ENCODE measurements around the gene UTP11. TPM values are rescaled to one million over a fixed set of nuclear protein-coding genes. Genes with fewer than 3 reads are reported as not detected.

UTP11 gene
- total RNA-seq, 1 donor from 2014 or later = 49.2 TPM

DNA sequence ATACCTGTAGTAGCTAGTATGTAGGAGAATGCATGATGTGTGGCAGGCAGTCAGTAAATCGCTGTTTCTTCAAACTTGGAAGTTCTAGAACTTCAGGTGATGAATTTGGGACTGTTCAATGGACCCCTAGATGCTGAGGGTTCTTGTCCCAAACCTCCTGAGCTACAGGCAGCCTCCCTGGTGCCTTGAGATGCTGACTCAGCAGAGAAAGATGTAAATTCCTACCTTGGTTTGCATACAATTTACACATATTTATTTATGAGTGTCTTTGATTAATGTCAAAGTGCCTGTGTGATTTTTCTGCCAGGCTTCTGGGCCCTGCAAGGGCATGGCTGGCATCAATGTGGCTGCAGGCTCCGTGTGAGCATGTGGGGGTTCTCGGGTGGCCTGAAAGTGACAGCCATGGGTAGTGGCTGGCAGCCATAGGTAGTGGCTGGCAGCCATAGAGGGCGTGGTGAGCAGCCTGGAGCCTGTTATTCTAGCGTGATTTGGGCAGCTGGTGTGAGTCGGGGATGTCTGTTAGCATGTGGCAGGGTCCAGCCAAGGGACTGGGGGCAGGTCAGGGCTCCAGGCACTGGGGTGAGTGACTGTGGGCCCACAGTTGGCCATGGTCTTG, 47.2 kb downstream of the UTP11 start:
- TF ChIP-seq, protein P1, sequence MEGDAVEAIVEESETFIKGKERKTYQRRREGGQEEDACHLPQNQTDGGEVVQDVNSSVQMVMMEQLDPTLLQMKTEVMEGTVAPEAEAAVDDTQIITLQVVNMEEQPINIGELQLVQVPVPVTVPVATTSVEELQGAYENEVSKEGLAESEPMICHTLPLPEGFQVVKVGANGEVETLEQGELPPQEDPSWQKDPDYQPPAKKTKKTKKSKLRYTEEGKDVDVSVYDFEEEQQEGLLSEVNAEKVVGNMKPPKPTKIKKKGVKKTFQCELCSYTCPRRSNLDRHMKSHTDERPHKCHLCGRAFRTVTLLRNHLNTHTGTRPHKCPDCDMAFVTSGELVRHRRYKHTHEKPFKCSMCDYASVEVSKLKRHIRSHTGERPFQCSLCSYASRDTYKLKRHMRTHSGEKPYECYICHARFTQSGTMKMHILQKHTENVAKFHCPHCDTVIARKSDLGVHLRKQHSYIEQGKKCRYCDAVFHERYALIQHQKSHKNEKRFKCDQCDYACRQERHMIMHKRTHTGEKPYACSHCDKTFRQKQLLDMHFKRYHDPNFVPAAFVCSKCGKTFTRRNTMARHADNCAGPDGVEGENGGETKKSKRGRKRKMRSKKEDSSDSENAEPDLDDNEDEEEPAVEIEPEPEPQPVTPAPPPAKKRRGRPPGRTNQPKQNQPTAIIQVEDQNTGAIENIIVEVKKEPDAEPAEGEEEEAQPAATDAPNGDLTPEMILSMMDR (conservative IDR thresholded peaks at IDR 0.05; ENCODE audit: low read depth, low read length) = no peak
- H3K4me3 ChIP-seq (ENCODE audit: low read depth, low read length) = no peak overlapping the region
- DNase-seq (ENCODE audit: low read depth) = no peak

DNA sequence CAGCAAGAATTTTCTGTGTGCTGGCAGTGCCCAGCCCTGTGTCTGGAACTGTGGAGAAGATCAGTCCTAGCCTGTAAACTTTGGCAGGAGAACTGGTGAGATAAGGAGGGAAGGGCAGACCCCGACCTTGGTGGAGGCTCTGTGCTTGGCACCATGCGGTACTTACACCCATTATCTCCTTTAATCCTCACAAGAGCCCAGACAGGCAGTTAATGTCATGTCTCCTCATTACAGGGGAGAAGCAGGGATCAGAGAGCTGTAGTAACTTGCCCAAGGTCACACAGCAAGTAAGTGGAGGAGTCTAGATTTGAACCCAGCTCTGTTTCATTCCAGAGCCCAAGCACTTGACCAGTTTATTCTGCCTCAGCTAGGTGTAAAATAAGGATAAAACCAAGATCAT, 48.0 kb downstream of the UTP11 start:
- H3K4me3 ChIP-seq (ENCODE audit: low read depth, low read length) = no peak overlapping the region
- TF ChIP-seq, protein P1 (conservative IDR thresholded peaks at IDR 0.05; ENCODE audit: low read depth, low read length) = no peak
- no peak for DNase-seq (ENCODE audit: low read depth)

DNA sequence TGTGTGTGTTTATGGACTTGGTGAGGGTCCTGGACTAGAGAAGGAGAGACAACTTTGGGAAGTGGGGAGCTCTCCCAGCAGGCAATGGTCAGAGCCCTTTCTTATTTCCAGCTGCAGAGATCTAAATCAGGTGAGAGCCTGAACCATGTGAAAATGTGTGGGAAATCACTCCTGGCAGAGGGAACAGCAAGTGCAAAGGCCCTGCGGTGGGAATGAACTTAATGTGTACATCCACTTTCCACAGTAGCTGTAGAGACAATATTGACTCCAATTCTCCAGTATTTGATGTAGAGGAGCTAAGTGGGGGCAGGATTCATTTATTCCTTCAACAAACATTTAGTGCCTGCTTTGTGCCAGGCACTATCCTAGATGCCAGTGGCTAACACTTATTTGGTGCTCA, 48.8 kb downstream of the UTP11 start:
- no peak overlapping the region for H3K4me3 ChIP-seq (ENCODE audit: low read depth, low read length)
- TF ChIP-seq, protein P1 (conservative IDR thresholded peaks at IDR 0.05; ENCODE audit: low read depth, low read length) = no peak
- DNase-seq (ENCODE audit: low read depth) = no peak

DNA sequence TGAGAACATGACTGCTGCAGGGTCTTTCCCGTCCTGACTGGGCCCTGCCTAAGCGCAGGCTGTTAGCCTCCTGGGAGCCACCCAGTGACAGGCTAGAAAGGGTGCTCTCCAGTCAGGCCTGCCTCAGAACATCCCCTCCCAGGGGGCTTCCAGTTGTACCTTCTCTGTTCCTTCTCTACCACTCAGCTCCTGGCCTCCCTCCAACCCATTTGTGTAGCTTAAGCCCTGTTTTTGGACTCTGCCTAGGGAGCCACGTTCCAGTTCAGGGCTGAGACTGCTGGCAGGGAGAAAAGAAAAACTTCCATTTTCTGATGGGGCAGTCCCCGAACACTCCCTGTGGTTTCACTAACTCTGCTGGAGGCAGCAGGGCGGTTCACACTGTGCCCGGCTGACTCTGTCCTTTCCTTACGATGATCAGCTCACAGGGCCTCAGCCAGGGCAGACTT, 49.4 kb downstream of the UTP11 start:
- no peak overlapping the region for H3K4me3 ChIP-seq (ENCODE audit: low read depth, low read length)
- DNase-seq (ENCODE audit: low read depth) = no peak
- TF ChIP-seq, protein P1 (conservative IDR thresholded peaks at IDR 0.05; ENCODE audit: low read depth, low read length) = no peak

DNA sequence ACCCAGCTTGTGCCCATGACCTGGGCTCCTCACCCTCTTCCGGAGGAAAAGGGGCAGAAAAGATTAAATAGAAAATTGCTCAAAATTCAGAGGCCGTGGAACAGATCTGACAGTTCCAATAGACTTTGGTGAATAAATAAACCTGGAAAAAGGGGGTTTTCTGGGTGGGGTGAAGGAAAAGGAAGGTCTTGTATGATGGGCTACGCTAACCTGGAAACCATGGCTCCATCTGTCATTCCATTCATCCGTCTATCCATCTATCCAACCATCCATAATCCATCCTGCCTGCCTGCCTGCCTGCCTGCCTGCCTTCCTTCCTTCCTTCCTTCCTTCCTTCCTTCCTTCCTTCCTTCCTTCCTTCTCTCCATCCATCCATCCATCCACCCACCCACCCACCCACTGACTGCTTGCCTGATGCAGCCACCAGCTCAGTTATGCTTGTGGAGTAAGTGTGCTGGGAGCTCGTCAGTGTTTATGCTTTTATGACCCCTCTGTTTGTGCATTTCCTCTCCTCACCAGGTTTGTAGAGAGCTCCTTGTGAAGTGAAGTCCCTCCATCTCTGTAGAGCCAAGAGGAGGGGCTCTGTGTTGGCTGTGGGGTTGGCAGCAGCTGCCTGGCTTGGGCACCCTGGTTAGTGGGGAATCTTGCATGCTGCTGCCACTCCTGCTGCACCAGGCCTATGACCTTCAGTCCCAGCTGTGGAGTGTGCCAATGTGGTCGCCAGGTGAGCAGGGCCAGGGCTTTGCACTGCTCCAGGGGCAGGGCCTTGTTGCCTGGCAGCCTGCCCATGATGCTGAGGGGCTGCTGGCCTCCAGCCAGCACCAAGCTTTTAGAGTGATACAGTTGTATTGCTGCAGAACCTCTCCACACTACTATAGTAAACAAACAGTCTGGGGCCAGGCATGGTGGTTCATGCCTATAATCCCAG, 50.1 kb downstream of the UTP11 start:
- no peak for DNase-seq (ENCODE audit: low read depth)
- TF ChIP-seq, protein P1 (conservative IDR thresholded peaks at IDR 0.05; ENCODE audit: low read depth, low read length) = no peak
- no peak overlapping the region for H3K4me3 ChIP-seq (ENCODE audit: low read depth, low read length)

DNA sequence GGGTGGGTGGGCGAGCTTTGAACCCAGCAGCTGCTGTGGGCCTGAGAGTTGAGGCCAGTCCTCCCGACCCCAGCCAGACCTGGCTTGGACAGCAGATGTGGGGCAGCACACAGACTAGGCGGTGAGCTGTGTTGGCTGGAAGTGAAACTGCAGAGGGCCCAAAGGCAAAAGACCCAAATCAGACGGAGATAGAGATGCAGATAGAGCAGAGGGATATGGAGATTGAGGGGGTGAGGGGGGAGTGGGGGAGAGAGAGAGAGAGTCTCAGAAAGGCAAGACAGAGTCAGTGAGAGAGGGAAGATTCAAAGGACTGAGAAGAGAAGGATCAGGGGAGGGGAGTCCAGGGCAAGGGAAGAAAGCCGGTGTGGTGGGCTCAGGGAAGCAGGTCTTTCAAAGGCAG, 51.1 kb downstream of the UTP11 start:
- DNase-seq (ENCODE audit: low read depth) = no peak
- TF ChIP-seq, protein P1 (conservative IDR thresholded peaks at IDR 0.05; ENCODE audit: low read depth, low read length) = no peak

More for the DNA sequence above, 51.1 kb downstream of the UTP11 start:
- H3K4me3 ChIP-seq (ENCODE audit: low read depth, low read length) = no peak overlapping the region
